ENCODE results near the gene GOLGA2.
A peak's percentile ranks its signal among the peaks of the same experiment; 100 is the strongest.

Gene GOLGA2

GRCh38 chr9:128309551-128309950 is 33.7 kb upstream of the GOLGA2 start:
- DNase-seq (ENCODE audit: low read depth in 1 of 2, low spot score in 1 of 2): no peak
- TF ChIP-seq JUND (IDR thresholded peaks at IDR 0.05; ENCODE audit: low read depth): no peak
- in situ Hi-C loops (cut with HindIII; ENCODE audit: low pct_unique_long_range_greater_than_20kb, low sequenced_read_pairs): no loop called here

- in situ Hi-C loops (cut with HindIII; ENCODE audit: low pct_unique_long_range_greater_than_20kb, low sequenced_read_pairs): no loop called here
- no peak for DNase-seq (ENCODE audit: low read depth in 1 of 2, low spot score in 1 of 2)
- TF ChIP-seq JUND (IDR thresholded peaks at IDR 0.05; ENCODE audit: low read depth): no peak
These were observed 29.1 kb upstream of the GOLGA2 start for GRCh38 chr9:128304971-128305288.

- DNase-seq (ENCODE audit: low read depth in 1 of 2, low spot score in 1 of 2): no peak
- no peak for TF ChIP-seq JUND (IDR thresholded peaks at IDR 0.05; ENCODE audit: low read depth)
- in situ Hi-C loops (cut with HindIII; ENCODE audit: low pct_unique_long_range_greater_than_20kb, low sequenced_read_pairs): no loop called here
These were observed 28.5 kb upstream of the GOLGA2 start for GRCh38 chr9:128304136-128304970.

- in situ Hi-C loops (cut with HindIII; ENCODE audit: low pct_unique_long_range_greater_than_20kb, low sequenced_read_pairs): no loop called here
- peak; percentile 80 to 94 for DNase-seq (ENCODE audit: low read depth in 1 of 2, low spot score in 1 of 2)
- peak; percentile 28; the same call in 1 of the 2 replicates for TF ChIP-seq JUND (IDR thresholded peaks at IDR 0.05; ENCODE audit: low read depth)
These were observed 23.0 kb upstream of the GOLGA2 start for GRCh38 chr9:128298535-128299482.

- no peak for DNase-seq (ENCODE audit: low read depth in 1 of 2, low spot score in 1 of 2)
- in situ Hi-C loops (cut with HindIII; ENCODE audit: low pct_unique_long_range_greater_than_20kb, low sequenced_read_pairs): no loop called here
- no peak for TF ChIP-seq JUND (IDR thresholded peaks at IDR 0.05; ENCODE audit: low read depth)
These were observed 21.5 kb upstream of the GOLGA2 start for GRCh38 chr9:128297221-128297773.

GRCh38 chr9:128296340-128297220 is 20.8 kb upstream of the GOLGA2 start:
- in situ Hi-C loops (cut with HindIII; ENCODE audit: low pct_unique_long_range_greater_than_20kb, low sequenced_read_pairs): no loop called here
- no peak for DNase-seq (ENCODE audit: low read depth in 1 of 2, low spot score in 1 of 2)
- TF ChIP-seq JUND (IDR thresholded peaks at IDR 0.05; ENCODE audit: low read depth): no peak

GRCh38 chr9:128294142-128294541 is 18.3 kb upstream of the GOLGA2 start:
- in situ Hi-C loops (cut with HindIII; ENCODE audit: low pct_unique_long_range_greater_than_20kb, low sequenced_read_pairs): no loop called here
- TF ChIP-seq JUND (IDR thresholded peaks at IDR 0.05; ENCODE audit: low read depth): no peak
- DNase-seq (ENCODE audit: low read depth in 1 of 2, low spot score in 1 of 2): no peak

- TF ChIP-seq JUND (IDR thresholded peaks at IDR 0.05; ENCODE audit: low read depth): no peak
- in situ Hi-C loops (cut with HindIII; ENCODE audit: low pct_unique_long_range_greater_than_20kb, low sequenced_read_pairs): no loop called here
- no peak for DNase-seq (ENCODE audit: low read depth in 1 of 2, low spot score in 1 of 2)
These were observed 17.3 kb upstream of the GOLGA2 start for GRCh38 chr9:128293091-128293490.

GRCh38 chr9:128292009-128292408 is 16.2 kb upstream of the GOLGA2 start:
- TF ChIP-seq JUND (IDR thresholded peaks at IDR 0.05; ENCODE audit: low read depth): no peak
- in situ Hi-C loops (cut with HindIII; ENCODE audit: low pct_unique_long_range_greater_than_20kb, low sequenced_read_pairs): no loop called here
- no peak for DNase-seq (ENCODE audit: low read depth in 1 of 2, low spot score in 1 of 2)

GRCh38 chr9:128288273-128289004 is 12.6 kb upstream of the GOLGA2 start:
- no peak for DNase-seq (ENCODE audit: low read depth in 1 of 2, low spot score in 1 of 2)
- in situ Hi-C loops (cut with HindIII; ENCODE audit: low pct_unique_long_range_greater_than_20kb, low sequenced_read_pairs): no loop called here
- no peak for TF ChIP-seq JUND (IDR thresholded peaks at IDR 0.05; ENCODE audit: low read depth)

- in situ Hi-C loops (cut with HindIII; ENCODE audit: low pct_unique_long_range_greater_than_20kb, low sequenced_read_pairs): no loop called here
- no peak for DNase-seq (ENCODE audit: low read depth in 1 of 2, low spot score in 1 of 2)
- no peak for TF ChIP-seq JUND (IDR thresholded peaks at IDR 0.05; ENCODE audit: low read depth)
These were observed 10.6 kb upstream of the GOLGA2 start for GRCh38 chr9:128286440-128286839.
